ENCODE results near the gene OCRL.

DNA sequence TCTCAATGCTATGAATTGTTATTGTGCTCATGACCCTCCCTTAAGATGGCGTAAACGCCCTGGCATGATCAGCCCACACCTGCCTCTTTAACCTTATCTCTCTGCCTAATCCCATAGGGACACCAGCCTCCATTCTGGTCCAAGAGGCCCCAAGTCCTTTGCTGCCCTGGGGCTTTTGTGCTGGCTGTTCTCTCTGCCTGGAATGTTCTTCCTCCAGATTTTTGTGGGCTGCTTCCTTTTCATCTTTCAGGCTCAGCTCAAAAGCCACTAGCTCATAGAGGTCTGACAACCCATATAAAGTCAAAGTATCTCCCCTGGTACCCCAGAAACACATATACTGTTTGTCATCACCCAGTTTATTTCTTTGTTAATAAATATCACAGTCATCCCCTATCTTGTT lies 72.3 kb downstream of the OCRL start:
- TF ChIP-seq, protein P1, sequence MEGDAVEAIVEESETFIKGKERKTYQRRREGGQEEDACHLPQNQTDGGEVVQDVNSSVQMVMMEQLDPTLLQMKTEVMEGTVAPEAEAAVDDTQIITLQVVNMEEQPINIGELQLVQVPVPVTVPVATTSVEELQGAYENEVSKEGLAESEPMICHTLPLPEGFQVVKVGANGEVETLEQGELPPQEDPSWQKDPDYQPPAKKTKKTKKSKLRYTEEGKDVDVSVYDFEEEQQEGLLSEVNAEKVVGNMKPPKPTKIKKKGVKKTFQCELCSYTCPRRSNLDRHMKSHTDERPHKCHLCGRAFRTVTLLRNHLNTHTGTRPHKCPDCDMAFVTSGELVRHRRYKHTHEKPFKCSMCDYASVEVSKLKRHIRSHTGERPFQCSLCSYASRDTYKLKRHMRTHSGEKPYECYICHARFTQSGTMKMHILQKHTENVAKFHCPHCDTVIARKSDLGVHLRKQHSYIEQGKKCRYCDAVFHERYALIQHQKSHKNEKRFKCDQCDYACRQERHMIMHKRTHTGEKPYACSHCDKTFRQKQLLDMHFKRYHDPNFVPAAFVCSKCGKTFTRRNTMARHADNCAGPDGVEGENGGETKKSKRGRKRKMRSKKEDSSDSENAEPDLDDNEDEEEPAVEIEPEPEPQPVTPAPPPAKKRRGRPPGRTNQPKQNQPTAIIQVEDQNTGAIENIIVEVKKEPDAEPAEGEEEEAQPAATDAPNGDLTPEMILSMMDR (IDR thresholded peaks at IDR 0.05) = no peak
- TF ChIP-seq POLR2A (IDR thresholded peaks at IDR 0.05) = no peak

Measured in lower leg skin (tissue), 3 donors.